ENCODE measurements around the gene SELENON.
"Not testable (repeated sequence)": the region's sequence is repeated elsewhere in the genome, so short reads cannot be mapped to it uniquely, and the experiment has no call there.

The SELENON gene

DNA sequence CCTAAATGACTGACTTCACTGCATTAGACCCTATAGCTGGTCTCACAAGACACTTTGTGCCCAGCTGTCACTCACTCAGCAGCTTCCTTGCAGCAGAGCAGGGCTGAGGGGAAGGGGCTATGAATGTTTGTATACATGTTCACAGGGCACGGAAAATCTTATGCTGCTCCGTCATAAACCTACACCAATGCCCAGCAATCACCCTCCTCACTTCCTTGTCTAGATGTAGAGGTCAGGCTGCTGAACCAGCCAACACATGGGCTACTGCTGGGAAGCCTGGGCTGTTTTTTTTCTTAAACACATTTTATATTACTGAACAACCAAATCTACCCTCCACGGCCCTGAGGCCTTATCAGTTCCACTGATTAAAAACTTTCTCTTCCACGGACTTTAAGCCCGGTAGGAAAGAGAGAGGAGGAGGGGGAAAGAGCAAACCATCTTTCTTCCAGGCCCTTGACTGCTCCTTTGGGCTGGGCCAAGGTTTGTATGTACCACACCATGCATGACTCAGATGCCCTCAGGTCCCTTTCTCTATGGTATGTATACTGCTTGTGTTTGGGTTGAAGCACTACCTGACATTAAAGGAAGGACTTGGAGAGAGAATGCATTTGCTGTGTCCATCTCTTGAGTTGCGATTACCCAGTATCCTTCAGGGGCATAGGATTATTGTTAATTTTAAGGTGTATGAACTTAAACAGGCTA, 32.5 kb downstream of the SELENON start:
- DNase-seq: no peak

GRCh38 chr1:25833158-25833557, 33.2 kb downstream of the SELENON start:
- no peak for DNase-seq

DNA sequence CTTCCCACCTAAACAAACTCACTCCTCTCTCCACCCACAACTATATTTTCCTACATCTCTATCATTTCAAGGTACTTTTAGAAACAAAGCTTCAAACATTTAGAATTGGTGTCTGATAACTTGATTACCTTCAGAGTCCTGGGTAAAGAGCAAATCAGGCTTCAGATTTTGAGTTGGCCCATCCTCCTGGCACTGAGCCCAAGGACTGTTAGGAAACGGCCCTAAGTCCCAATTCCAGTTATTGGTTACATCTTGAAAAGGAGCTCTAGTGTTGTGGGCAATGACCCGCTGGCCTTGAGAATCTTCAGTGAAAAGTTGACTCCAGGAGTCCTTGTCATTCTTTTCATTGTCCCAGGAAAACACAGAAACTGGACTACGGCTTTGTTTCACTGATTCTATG, 34.9 kb downstream of the SELENON start:
- DNase-seq: no peak

GRCh38 chr1:25836695-25837094, 36.7 kb downstream of the SELENON start:
- no peak for DNase-seq

DNA sequence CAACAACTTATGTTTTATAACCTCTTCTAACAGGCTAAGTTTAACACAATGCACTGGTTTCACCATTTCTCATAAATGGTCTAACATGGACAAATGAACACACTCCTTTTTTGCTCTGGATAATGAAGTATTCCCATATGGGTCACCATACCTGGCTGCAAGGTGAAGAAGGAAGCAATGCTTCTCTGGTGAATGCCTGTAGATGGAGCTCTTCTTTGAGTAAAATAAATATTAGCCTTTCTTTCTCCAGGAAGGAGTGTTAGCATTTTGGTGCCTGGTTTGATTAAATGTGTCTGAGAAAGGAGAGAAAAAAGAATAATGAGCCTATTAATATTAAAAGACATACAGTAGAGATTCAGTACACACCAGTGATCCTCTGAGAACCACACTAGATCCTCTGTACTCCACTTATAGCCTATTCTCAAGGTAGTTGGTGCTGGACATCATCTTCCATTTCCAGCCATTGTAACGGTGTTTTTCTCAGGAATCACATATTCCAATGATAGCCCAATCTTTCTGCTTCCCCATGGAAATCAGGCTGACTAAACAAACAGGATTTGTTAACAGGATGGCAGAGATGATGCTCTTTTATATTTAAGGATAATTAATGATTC, 37.4 kb downstream of the SELENON start:
- no peak for DNase-seq

GRCh38 chr1:25839808-25840207, 39.8 kb downstream of the SELENON start:
- DNase-seq: not testable (repeated sequence)

- DNase-seq: no peak
Observed at GRCh38 chr1:25843483-25843882, 43.5 kb downstream of the SELENON start.

- no peak for DNase-seq
Observed at GRCh38 chr1:25844536-25845337, 44.7 kb downstream of the SELENON start.

DNA sequence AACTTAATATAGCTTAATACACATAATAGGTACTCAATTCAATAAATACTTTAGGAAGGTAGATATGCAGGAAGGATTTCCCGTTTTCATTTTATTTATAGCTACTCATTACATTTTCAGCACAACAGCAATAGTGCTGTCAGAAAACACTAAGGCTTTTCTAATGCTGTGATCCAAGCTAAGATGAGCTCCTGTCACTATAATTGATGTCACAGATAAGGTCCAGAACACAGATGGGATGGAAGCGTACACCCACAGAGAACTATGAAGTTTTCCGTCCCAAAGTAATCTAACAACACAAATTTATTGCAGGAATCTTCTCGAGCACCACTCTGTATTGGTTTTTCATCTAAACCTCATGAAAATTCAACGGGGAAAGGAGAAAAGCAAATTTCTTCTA, 45.7 kb downstream of the SELENON start:
- no peak for DNase-seq

DNA sequence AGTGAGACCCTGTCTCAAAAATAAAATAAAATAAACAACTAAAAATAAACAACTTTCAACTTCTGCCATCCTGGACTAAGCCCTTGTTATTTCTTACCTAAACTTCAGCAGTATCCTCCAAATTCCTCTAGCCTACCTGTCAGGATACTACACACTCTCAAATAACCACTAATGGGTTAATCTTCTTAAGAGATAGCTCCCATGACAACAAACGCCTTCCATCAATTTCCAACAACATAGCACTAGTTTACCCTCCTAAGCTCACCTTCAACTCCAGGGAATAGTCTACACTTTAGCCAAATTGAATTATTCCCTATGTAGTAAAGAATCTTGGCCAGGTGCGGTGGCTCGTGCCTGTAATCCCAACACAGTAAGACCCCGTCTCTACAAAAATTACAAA, 47.9 kb downstream of the SELENON start:
- DNase-seq: no peak

GRCh38 chr1:25848531-25848930, 48.5 kb downstream of the SELENON start:
- no peak for DNase-seq

DNA sequence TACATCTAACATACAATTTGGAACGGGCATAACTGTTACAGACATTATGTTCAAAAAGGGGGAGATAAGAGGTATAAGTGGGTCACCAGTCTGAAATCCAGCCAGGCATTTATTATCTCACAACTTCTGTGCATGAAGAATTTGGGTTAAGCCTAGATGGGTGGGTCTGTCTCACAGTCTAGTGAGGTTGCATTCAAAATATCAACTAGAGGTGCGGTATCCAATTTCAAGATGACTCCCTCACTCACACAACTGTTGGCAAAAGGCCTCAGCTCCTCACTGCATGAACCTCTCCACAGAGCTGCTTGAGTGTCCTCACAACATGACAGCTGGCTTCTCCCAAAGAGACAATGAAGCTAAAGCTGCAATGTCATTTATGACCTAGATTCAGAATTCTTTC, 54.6 kb downstream of the SELENON start:
- DNase-seq: no peak

DNA sequence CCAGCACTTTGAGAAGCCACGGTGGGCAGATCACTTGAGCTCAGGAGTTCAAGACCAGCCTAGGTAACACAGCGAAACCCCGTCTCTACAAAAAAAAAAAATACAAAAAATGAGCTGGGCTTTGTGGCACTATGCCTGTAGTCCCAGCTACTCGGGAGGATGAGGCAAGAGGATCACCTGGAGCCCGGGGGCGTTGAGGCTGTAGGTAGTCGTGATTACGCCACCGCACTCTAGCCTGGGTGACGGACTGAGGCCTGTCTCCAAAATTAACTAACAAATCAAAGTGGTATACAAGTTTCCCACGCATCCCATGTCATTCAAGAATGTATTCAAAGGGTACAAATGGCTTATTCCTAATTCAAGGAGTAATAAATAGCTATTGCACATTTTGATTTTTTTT, 56.9 kb downstream of the SELENON start:
- DNase-seq: no peak

GRCh38 chr1:25858494-25858893, 58.5 kb downstream of the SELENON start:
- no peak for DNase-seq

GRCh38 chr1:25858906-25859789, 59.2 kb downstream of the SELENON start, which contains the start of gene AUNIP:
Gene AUNIP, minus strand, starts transcription at chr1:25859457. Its CDS starts 100 bp downstream, at chr1:25859357.
- peak; percentile 25 for DNase-seq

GRCh38 chr1:25861316-25862286, 61.6 kb downstream of the SELENON start:
- DNase-seq: no peak

DNA sequence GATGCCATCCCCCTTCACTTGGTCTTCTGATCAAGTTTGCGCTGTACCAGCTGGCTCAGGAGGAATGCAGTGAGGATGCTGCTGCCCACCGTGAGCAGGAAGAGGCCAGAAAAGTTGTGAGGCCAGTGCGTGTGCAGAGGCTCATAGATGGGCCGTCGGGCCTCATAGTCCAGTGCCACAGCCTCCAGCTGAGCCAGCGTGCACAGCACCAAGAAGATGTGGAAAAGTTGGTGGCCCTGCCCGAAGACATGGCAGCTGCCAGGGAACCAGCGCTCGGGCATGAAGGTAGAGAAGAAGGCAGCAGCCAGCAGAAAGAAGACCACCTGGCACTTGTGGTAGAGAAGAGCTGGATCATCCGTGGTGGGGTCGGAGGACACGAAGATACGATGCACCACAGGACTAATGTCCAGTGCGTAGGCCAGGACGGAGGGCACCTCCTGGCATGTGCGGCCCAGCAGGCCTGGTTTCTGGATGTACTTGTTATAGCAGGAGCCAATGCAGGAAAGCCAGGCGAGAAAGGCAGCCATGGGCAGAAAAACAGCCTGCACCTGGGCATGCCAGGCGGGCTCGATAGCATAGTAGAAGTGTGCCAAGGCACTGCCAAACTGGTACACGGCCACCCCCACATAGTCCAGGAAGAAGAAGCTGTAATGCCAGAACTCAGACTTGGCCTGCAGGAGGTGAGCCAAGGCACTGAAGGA, 62.9 kb downstream of the SELENON start:
- no peak for DNase-seq

DNA sequence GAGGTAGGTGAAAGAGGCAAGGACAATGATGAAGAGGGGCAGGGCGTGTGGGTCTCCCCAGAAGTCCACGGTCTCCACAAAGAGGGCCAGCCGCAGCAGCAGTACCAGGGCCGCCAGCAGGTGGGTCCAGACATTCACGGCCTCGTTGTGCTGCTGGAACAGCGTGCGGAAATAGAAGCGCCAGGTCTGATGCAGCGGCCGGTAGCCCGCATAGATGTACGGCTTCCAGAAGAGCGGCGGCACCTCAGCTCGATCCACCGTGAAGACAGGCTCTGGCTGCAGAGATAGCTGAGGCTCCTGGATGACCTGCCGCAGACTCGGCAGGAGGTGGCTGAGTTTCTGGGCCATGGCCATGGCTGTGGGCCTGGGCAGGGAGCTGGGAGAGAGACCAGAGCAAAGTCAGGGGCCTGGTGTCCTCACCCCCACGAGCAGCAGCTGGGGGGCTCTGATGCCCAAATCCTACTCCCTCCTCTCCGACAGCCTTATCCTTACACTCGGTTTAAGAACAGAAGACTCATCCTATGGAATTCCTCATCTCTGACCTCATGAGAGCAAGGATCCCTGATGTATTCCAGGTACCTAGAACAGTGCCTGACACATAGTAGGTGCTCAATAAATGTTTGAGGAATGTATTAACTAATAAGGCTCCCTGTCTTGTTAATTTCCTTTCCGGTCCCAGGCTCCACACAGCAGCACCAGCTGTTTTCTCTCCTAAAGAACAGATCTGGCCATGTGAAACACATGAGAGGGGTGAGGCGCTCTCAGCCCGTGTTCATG, 63.7 kb downstream of the SELENON start:
- DNase-seq: no peak

GRCh38 chr1:25864434-25864833, 64.4 kb downstream of the SELENON start:
- DNase-seq: no peak

DNA sequence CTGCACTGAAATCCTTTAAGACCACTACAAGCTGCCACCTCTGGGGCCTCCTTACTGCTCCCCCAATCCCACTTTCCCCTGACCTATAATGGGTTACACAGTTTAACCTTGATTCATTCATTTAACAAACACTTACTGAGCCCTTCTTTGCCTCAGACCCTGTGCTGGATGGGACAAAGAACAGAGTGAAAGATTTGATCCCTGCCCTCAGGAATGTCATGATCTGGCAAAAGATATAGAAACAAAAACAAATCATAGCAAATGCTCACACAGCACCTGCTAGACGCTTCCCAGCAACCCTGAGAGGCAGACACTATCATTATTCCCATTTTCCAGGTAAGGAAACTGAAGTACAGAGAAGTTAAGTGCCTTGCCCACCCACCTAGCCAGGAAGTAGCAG, 66.3 kb downstream of the SELENON start:
- DNase-seq: no peak
